Measurements from ENCODE around the gene MDFI.

MDFI gene

GRCh38 chr6:41623330-41623729 is 14.9 kb upstream of the MDFI start:
- no peak for DNase-seq (ENCODE audit: low read depth)
- H3K4me3 ChIP-seq (ENCODE audit: low read depth, low read length), result no peak overlapping the region
- TF ChIP-seq CTCF (conservative IDR thresholded peaks at IDR 0.05; ENCODE audit: low read depth, low read length), result no peak

GRCh38 chr6:41624621-41625380 is 13.5 kb upstream of the MDFI start:
- TF ChIP-seq CTCF (conservative IDR thresholded peaks at IDR 0.05; ENCODE audit: low read depth, low read length), result no peak
- no peak for DNase-seq (ENCODE audit: low read depth)
- H3K4me3 ChIP-seq (ENCODE audit: low read depth, low read length), result no peak overlapping the region

GRCh38 chr6:41625442-41625841 is 12.8 kb upstream of the MDFI start:
- H3K4me3 ChIP-seq (ENCODE audit: low read depth, low read length), result no peak overlapping the region
- TF ChIP-seq CTCF (conservative IDR thresholded peaks at IDR 0.05; ENCODE audit: low read depth, low read length), result no peak
- peak; percentile 48 for DNase-seq (ENCODE audit: low read depth)

GRCh38 chr6:41626022-41626421 is 12.2 kb upstream of the MDFI start:
- DNase-seq (ENCODE audit: low read depth), result no peak
- TF ChIP-seq CTCF (conservative IDR thresholded peaks at IDR 0.05; ENCODE audit: low read depth, low read length), result no peak
- no peak overlapping the region for H3K4me3 ChIP-seq (ENCODE audit: low read depth, low read length)

- peak; percentile 41 for DNase-seq (ENCODE audit: low read depth)
- no peak overlapping the region for H3K4me3 ChIP-seq (ENCODE audit: low read depth, low read length)
- TF ChIP-seq CTCF (conservative IDR thresholded peaks at IDR 0.05; ENCODE audit: low read depth, low read length), result no peak
Observed at GRCh38 chr6:41626917-41627316, 11.4 kb upstream of the MDFI start.

GRCh38 chr6:41629128-41629527 is 9.1 kb upstream of the MDFI start:
- TF ChIP-seq CTCF (conservative IDR thresholded peaks at IDR 0.05; ENCODE audit: low read depth, low read length), result no peak
- no peak overlapping the region for H3K4me3 ChIP-seq (ENCODE audit: low read depth, low read length)

GRCh38 chr6:41630069-41630468 is 8.2 kb upstream of the MDFI start:
- no peak for TF ChIP-seq CTCF (conservative IDR thresholded peaks at IDR 0.05; ENCODE audit: low read depth, low read length)
- H3K4me3 ChIP-seq (ENCODE audit: low read depth, low read length), result no peak overlapping the region
- no peak for DNase-seq (ENCODE audit: low read depth)

More at GRCh38 chr6:41629128-41629527, 9.1 kb upstream of the MDFI start:
- no peak for DNase-seq (ENCODE audit: low read depth)
